Kidney (tissue), 14 donors: ENCODE data around the gene SLC25A5. TPM values are rescaled to one million over a fixed set of nuclear protein-coding genes. Genes with fewer than 3 reads are reported as not detected.

Source experiments
- DNase-seq, 5 donors: peaks; one replicate each; pipeline ENCODE4 v3.0.0-alpha.2; 2013 to 2020
- FAIRE-seq: peaks from 2 replicates; lab custom pipeline; 2012; peaks lifted over from hg19 to GRCh38; lab: Jason Lieb, UNC
- H3K27ac ChIP-seq, 2 donors: one replicate each; pipeline ENCODE4 v1.7.0; 2013; ENCODE audit warnings: low read depth in 2 of 2, low read length in 2 of 2, inconsistent platforms in 1 of 2
- H3K27me3 ChIP-seq: one replicate; pipeline ENCODE4 v1.7.1; 2013; ENCODE audit warnings: low read length, inconsistent platforms; ENCODE audit not compliant: control insufficient read depth, insufficient read depth
- H3K36me3 ChIP-seq, 3 donors: one replicate each; pipeline versions ENCODE4 v1.7.0 to v1.7.1; 2013; ENCODE audit warnings: low read length in 3 of 3, control low read depth in 1 of 3, inconsistent platforms in 1 of 3; ENCODE audit not compliant: insufficient read depth in 3 of 3, control insufficient read depth in 2 of 3
- H3K4me1 ChIP-seq, 3 donors: one replicate each; pipeline versions ENCODE4 v1.7.0 to v1.7.1; 2013; ENCODE audit warnings: low read length in 3 of 3, inconsistent platforms in 1 of 3, low read depth in 1 of 3; ENCODE audit not compliant: control insufficient read depth in 2 of 3, insufficient read depth in 2 of 3
- H3K4me3 ChIP-seq, 3 donors: one replicate each; pipeline versions ENCODE4 v1.7.0 to v1.8.1; 2013; ENCODE audit warnings: low read length in 3 of 3, control low read depth in 1 of 3, inconsistent platforms in 1 of 3
- H3K9ac ChIP-seq, 3 donors: one replicate each; pipeline versions ENCODE4 v1.7.0 to v1.7.1; 2013; ENCODE audit warnings: low read length in 3 of 3, control low read depth in 1 of 3, inconsistent platforms in 1 of 3
- H3K9me3 ChIP-seq, 3 donors: one replicate each; pipeline versions ENCODE4 v1.7.0 to v1.7.1; 2013; ENCODE audit warnings: low read length in 3 of 3, control low read depth in 1 of 3, inconsistent platforms in 1 of 3; ENCODE audit not compliant: control insufficient read depth in 2 of 3, insufficient read depth in 1 of 3
- CTCF ChIP-seq: IDR thresholded peaks from 3 replicates; pipeline ENCODE4 v1.5.1; 2012; ENCODE audit warnings: mild to moderate bottlenecking, moderate library complexity, borderline replicate concordance; ENCODE audit not compliant: insufficient read depth; ENCODE audit errors: extremely low read depth
- intact Hi-C: fragments of 100-400 bp; cut with DNase I; formaldehyde crosslinking; loops from one replicate; pipeline ENCODE4 v1.11.1; 2022
- polyA plus RNA-seq: library from polyadenylated mRNA; stranded (reverse); fragments of 350-450 nt; fragmentation: Illumina TruSeq; extraction: RNeasy Lipid Tissue Mini Kit (QIAGEN cat#74804); gene quantifications from one replicate; pipeline ENCODE4 v1.2.3, GENCODE V29; 2014; ENCODE audit warnings: low read depth, low replicate concordance; ENCODE audit not compliant: insufficient read depth
- total RNA-seq: library from RNA; stranded (reverse); fragmentation: NEBNext Ultra II Directional; extraction: Animal tissue kit (Norgen Biotek cat#: 25700); gene quantifications from one replicate; pipeline ENCODE4 v1.2.1, GENCODE V29; 2021
- donor health status: control.
- donor health status: control.
- donor health status: control.
- donor health status: control.
- donor health status: control.
- donor health status: DM: yes; HTN: yes; CAD: no.
- donor health status: Normal renal cell carcinoma (clear cell type).

Gene SLC25A5
- total and polyA plus RNA-seq, 2 donors from 2014 or later: 224 to 850 TPM

- H3K27me3 ChIP-seq: no peaks in the 10 kb centered on the region
- FAIRE-seq: peak; percentile 13
- H3K9ac ChIP-seq: no peak overlapping the region
Measured at GRCh38 chrX:119478504-119478903, 10.3 kb downstream of the SLC25A5 start.

DNA sequence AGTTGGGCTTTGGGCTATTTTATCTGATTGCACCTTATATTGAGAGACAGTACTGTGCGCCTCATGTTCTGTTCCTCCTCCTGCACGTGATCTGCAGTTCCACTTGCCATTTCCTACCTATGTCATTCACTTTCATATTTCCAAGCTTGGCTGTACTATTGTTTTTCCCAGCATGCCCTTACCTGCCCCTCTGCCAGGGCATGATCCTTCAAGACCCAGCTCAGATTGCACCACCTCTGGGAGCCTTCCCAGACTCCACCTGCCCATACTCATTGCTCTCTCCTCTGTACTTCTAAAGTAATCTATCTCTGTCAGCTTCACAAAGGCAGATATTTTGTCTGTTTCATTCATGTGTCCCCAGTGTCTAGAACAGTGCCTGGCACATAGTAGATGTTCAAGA lies 11.6 kb downstream of the SLC25A5 start:
- TF ChIP-seq CTCF: no peak
- Histone ChIP-seq H3K9ac (no peak overlapping the region), H3K4me1 (peaks cover 0 to 5% (median 0%) of the 10 kb centered on the region in 3 donors), H3K27ac (no peak overlapping the region), H3K9me3 (no peaks in the 10 kb centered on the region), H3K36me3 (no peaks in the 10 kb centered on the region), H3K4me3 (no peak overlapping the region), H3K27me3 (no peaks in the 10 kb centered on the region)
- intact Hi-C loops: no loop called here
- FAIRE-seq (no peak), DNase-seq (no peak)

More at GRCh38 chrX:119478504-119478903, 10.3 kb downstream of the SLC25A5 start:
- Histone ChIP-seq H3K4me1 (peaks cover 0 to 5% (median 0%) of the 10 kb centered on the region in 3 donors), H3K9me3 (no peaks in the 10 kb centered on the region), H3K4me3 (peak overlapping the region in 1 of 3 donors; percentile 46), H3K27ac (no peak overlapping the region), H3K36me3 (no peaks in the 10 kb centered on the region)
- no peak for DNase-seq
- no peak for TF ChIP-seq CTCF
- intact Hi-C loops: no loop called here

DNA sequence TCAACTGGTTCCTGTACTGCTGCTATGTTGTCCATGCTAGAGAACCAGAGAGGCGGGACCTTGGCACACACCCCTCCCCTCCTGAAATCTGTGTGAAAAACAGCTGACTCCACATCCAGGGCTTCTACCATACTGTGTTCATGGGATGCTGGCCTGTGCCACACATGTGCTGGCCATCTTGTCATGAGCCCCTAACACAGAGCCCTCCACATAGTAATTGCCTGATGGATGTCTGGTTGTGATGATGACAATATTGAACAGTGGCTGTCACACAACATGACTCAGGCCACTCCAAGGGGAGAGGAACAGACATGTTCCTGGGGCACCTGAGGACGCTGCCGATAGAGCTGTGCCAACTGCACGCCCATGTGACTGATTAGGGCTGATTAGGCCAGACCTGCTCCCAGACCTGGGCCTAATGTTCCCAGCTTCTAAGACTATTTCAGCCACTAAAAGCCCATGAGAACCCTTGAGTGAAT lies 13.1 kb downstream of the SLC25A5 start:
- H3K9ac ChIP-seq: peak overlapping the region in 1 of 3 donors; percentile 12

More for the DNA sequence above, 13.1 kb downstream of the SLC25A5 start:
- no peak for FAIRE-seq
- peak overlapping the region in 1 of 2 donors; percentile 24 for H3K27ac ChIP-seq
- H3K4me3 ChIP-seq: no peak overlapping the region
- H3K9me3 ChIP-seq: no peaks in the 10 kb centered on the region
- TF ChIP-seq CTCF: no peak
- intact Hi-C loops: no loop called here
- no peaks in the 10 kb centered on the region for H3K27me3 ChIP-seq
- H3K4me1 ChIP-seq: peaks cover 0 to 5% (median 0%) of the 10 kb centered on the region in 3 donors
- DNase-seq: no peak
- H3K36me3 ChIP-seq: no peaks in the 10 kb centered on the region
